ENCODE data around the gene SVOP.

The SVOP gene

DNA sequence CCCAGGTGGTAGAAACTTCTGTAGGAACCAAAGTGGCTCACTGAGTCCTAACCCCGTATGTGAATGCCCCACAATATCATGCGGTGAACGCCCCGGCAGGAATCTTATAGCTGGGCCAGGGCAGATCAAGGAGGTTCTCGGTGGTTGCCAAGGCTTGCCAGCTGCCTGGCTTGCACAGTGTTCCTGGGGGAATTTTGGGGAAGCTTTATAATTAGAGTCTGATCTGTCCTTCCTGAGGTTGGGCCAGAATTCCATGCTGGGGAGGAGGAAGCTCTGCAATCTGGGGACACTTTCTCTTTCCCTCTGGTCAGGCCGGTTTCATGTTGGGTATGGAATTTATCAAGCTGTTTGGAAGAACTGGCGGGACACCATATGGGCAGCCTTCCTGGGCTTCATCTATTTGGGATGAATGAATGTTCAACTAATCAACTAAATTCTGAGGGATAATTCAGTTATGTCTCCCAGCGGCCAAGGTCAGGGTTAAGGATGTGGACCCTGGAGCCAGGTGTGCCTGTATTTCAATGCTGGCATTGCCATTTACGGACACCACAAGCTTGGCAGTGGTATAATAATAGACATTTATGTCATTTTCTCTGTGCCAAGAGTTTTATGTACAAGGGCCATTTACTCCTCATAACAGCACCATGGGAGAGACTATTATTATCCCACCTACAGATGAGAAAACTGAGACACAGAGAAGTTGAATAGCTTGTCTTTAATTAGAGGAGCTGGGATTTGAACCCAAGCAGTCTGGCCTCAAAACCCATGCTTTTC is 54.3 kb downstream of the SVOP start:
- H3K4me3 ChIP-seq (ENCODE audit: control insufficient read depth, low read depth, low read length) = no peak overlapping the region
- no peak for DNase-seq (ENCODE audit: low read depth)
- TF ChIP-seq, protein P1, sequence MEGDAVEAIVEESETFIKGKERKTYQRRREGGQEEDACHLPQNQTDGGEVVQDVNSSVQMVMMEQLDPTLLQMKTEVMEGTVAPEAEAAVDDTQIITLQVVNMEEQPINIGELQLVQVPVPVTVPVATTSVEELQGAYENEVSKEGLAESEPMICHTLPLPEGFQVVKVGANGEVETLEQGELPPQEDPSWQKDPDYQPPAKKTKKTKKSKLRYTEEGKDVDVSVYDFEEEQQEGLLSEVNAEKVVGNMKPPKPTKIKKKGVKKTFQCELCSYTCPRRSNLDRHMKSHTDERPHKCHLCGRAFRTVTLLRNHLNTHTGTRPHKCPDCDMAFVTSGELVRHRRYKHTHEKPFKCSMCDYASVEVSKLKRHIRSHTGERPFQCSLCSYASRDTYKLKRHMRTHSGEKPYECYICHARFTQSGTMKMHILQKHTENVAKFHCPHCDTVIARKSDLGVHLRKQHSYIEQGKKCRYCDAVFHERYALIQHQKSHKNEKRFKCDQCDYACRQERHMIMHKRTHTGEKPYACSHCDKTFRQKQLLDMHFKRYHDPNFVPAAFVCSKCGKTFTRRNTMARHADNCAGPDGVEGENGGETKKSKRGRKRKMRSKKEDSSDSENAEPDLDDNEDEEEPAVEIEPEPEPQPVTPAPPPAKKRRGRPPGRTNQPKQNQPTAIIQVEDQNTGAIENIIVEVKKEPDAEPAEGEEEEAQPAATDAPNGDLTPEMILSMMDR (IDR thresholded peaks at IDR 0.05; ENCODE audit: control insufficient read depth, insufficient read depth, low read depth, low read length, missing control alignments) = no peak

DNA sequence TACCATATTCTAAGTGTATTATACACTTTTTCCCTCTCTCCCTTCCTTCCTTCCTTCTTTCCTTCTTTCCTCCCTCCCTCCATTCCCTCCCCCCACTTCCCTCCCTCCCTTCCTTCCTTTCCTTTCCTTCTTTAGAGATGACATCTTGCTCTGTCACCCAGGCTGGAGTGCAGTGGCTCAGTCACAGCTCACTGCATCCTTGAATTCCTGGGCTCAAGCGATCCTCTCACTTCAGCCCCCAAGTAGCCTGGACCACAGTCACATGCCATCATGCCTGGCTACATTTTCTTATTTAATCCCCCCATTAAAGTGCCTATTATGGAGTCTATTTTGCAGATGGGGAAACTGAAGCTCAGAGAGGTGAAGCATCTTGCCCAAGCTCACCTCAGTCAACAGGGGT is 55.0 kb downstream of the SVOP start:
- no peak for DNase-seq (ENCODE audit: low read depth)
- TF ChIP-seq, protein P1 (IDR thresholded peaks at IDR 0.05; ENCODE audit: control insufficient read depth, insufficient read depth, low read depth, low read length, missing control alignments) = no peak
- H3K4me3 ChIP-seq (ENCODE audit: control insufficient read depth, low read depth, low read length) = no peak overlapping the region

DNA sequence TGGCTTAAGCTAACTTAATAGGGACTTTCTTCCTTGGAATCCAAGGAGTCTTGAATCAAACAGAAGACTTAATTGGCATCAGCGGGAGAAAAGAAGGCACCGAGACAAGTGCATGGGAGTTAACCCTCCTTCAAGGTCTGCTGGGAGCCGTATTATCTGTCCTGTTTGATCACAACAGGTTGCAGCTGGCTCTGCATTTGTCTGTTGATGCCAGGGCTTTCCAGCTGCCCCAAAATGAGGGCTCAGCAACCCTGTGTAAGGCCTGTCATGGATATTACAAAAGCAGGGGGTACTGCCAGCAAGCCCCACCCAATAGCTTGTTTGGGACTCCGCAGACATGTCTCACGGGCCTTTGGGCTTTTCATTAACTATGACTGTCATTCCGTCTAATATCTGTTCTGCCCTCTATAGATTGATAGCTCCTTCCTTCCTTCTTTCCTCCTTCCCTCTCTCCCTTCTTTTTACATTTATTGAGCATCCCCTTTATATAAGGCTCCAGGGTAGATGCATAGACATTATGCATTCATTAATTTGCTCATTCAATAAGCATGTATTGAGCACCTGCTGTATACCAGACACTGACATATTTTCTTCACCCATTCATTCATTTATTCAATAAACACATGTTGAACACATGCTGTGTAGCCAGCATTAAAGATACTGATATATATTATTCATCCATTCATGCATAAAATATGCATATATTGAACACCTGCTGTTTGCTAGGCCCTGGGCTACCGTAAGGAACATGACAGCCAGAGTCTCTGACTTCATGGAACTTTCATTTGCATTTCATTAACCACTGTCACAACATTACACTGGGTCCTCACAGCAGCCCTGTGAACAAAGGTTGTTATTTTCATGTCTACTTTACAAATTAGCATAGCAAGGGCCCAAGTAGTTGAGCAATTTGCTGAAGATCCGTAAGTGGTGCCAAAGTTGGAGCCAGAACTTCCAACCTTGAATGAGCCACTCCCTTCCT is 56.2 kb downstream of the SVOP start:
- H3K4me3 ChIP-seq (ENCODE audit: control insufficient read depth, low read depth, low read length) = no peak overlapping the region
- DNase-seq (ENCODE audit: low read depth) = no peak
- TF ChIP-seq, protein P1 (IDR thresholded peaks at IDR 0.05; ENCODE audit: control insufficient read depth, insufficient read depth, low read depth, low read length, missing control alignments) = no peak

DNA sequence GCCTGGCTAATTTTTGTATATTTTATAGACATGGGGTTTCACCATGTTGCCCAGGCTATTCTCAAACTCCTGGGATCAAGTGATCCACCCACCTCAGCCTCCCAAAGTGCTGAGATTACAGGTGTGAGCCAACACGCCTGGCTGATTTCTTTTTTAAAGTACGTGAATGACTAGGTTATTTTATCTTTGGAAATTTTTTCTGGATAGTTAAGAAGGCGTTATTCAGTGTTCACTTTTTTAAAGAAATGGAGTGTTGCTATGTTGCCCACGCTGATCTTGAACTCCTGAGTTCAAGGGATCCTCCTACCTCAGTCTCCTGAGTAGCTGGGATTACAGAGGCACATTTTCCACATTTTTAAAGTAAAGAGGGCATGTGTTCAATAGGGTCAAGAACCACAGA is 58.6 kb downstream of the SVOP start:
- no peak for DNase-seq (ENCODE audit: low read depth)
- TF ChIP-seq, protein P1 (IDR thresholded peaks at IDR 0.05; ENCODE audit: control insufficient read depth, insufficient read depth, low read depth, low read length, missing control alignments) = no peak
- H3K4me3 ChIP-seq (ENCODE audit: control insufficient read depth, low read depth, low read length) = no peak overlapping the region

DNA sequence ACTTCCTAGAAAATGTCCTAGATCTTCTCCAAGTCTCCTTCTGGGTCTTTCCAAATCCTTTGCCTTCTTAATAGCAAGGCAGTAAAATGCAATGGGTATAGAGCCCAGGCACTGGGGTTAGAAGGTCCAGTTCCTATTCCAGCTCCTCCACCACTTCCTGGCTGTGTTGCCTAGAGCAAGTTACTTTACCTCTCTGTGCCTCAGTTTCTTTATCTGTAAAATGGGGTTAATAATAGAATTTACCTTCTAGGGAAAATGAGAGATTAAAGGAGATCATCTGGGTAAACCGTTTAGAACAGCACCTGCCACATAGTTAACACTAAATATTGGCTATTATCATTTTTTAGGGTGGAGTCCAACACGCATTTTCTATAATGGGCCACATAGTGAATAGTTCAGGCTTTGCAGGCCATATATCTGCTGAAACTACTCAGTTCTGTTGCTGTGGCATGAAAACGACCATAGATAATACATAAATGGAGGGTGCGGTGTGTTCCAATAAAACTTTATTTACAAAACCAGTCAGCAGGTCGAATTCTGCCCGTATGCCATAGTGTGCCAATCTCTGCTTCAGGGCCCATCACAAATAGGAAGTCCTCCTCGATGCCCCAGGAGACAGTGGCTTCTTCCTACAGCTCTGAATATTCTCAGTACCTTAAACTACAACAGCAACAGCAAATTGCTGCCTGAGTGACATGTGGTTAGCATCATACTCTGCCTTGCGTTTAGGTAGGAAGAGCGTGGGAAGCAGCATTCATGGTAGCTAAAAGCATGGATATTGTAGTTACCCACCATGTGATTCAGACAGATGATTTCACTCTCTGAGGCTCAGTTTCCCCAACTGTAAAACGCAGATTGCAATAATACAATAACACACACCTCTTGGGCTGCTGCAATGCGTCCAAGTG is 60.9 kb downstream of the SVOP start:
- DNase-seq (ENCODE audit: low read depth) = no peak
- H3K4me3 ChIP-seq (ENCODE audit: control insufficient read depth, low read depth, low read length) = no peak overlapping the region
- TF ChIP-seq, protein P1 (IDR thresholded peaks at IDR 0.05; ENCODE audit: control insufficient read depth, insufficient read depth, low read depth, low read length, missing control alignments) = no peak

Data from AG09309 (cell line).